Stomach (tissue), 4 donors: ENCODE measurements around the gene NLRC5.

Experiments
- CTCF ChIP-seq, 7 experiments: fragments of 450-650 bp in 4 of 7; fragments of 200-600 bp in 3 of 7; sonication (generic) in 3 of 7; IDR thresholded peaks; one replicate each; pipeline ENCODE4 v1.5.1; 2016 to 2019; ENCODE audit warnings: antibody characterized with exemption in 7 of 7, control low read depth in 2 of 7, mild to moderate bottlenecking in 1 of 7
- POLR2A ChIP-seq, 4 donors: fragments of 450-650 bp; IDR thresholded peaks; one replicate each; pipeline ENCODE4 v1.6.1; 2016; ENCODE audit warnings: antibody characterized with exemption in 4 of 4, control low read depth in 2 of 4, mild to moderate bottlenecking in 1 of 4, moderate library complexity in 1 of 4
- POLR2AphosphoS5 ChIP-seq, 3 donors: sonication (generic); formaldehyde crosslinking; IDR thresholded peaks; one replicate each; pipeline ENCODE4 v1.6.1; 2016; ENCODE audit warnings: antibody characterized with exemption in 3 of 3

- TF ChIP-seq POLR2AphosphoS5 (IDR thresholded peaks at IDR 0.05): no peak
- TF ChIP-seq POLR2A (IDR thresholded peaks at IDR 0.05): no peak
- TF ChIP-seq CTCF (IDR thresholded peaks at IDR 0.05): no peak
These were observed 5.0 kb downstream of the NLRC5 start for GRCh38 chr16:56994311-56994710.
